Brain microvascular endothelial cell (primary cell): ENCODE measurements around the gene TEAD1.
"Not testable (repeated sequence)": the region's sequence is repeated elsewhere in the genome, so short reads cannot be mapped to it uniquely, and the experiment has no call there.

ENCODE experiments used
- DNase-seq: peaks from one replicate; pipeline ENCODE4 v3.0.0-alpha.2; 2020
- H3K27ac ChIP-seq: fragments of 250-450 bp; sonication (Bioruptor Pico); 2 replicates; pipeline ENCODE4 v1.5.1; 2020; ENCODE audit warnings: mild to moderate bottlenecking, moderate library complexity
- H3K27me3 ChIP-seq: fragments of 250-450 bp; sonication (Bioruptor Pico); replicated peaks from 2 replicates; pipeline ENCODE4 v1.5.1; 2020; ENCODE audit warnings: mild to moderate bottlenecking
- H3K36me3 ChIP-seq: fragments of 250-450 bp; sonication (Bioruptor Pico); replicated peaks from 2 replicates; pipeline ENCODE4 v1.5.1; 2020; ENCODE audit warnings: mild to moderate bottlenecking
- H3K4me3 ChIP-seq: 2 replicates; pipeline ENCODE4 v1.5.1; 2011; ENCODE audit warnings: low read depth, mild to moderate bottlenecking, control low read depth, low read length, moderate library complexity
- CTCF ChIP-seq: IDR thresholded peaks from 2 replicates; pipeline ENCODE4 v1.5.1; 2011; ENCODE audit warnings: low read depth, mild to moderate bottlenecking, moderate library complexity, low read length, control low read depth, inconsistent platforms; ENCODE audit errors: missing control alignments
- in situ Hi-C: cut with HindIII; loops from 2 replicates; pipeline ENCODE4 v1.10.0; 2017; ENCODE audit warnings: low sequenced_read_pairs, low pct_ligation_motif_present

Gene TEAD1

GRCh38 chr11:12876340-12876739 lies 202.1 kb downstream of the TEAD1 start:
- Histone ChIP-seq H3K27ac (no peak overlapping the region), H3K36me3 (peaks cover 20% of the 10 kb centered on the region), H3K4me3 (no peak overlapping the region), H3K27me3 (no peaks in the 10 kb centered on the region)
- no peak for TF ChIP-seq CTCF
- DNase-seq, result no peak
- in situ Hi-C loops, result no loop called here

GRCh38 chr11:12876988-12877387 lies 202.8 kb downstream of the TEAD1 start:
- no peak overlapping the region for H3K4me3 ChIP-seq
- peaks cover 26% of the 10 kb centered on the region for H3K36me3 ChIP-seq
- in situ Hi-C loops, result no loop called here
- DNase-seq, result no peak
- no peak overlapping the region for H3K27ac ChIP-seq
- H3K27me3 ChIP-seq, result no peaks in the 10 kb centered on the region
- TF ChIP-seq CTCF, result no peak

- H3K27ac ChIP-seq, H3K27me3 ChIP-seq, in situ Hi-C loops, H3K4me3 ChIP-seq, DNase-seq: not testable (repeated sequence)
- H3K36me3 ChIP-seq, result peaks cover 31% of the 10 kb centered on the region
Measured at GRCh38 chr11:12877508-12877907, 203.3 kb downstream of the TEAD1 start.

- H3K27me3 ChIP-seq, result no peaks in the 10 kb centered on the region
Measured at GRCh38 chr11:12880327-12880726, 206.1 kb downstream of the TEAD1 start.

GRCh38 chr11:12882670-12883069 lies 208.4 kb downstream of the TEAD1 start:
- no peak overlapping the region for H3K4me3 ChIP-seq
- in situ Hi-C loops, result no loop called here
- peaks cover 63% of the 10 kb centered on the region for H3K36me3 ChIP-seq
- DNase-seq, result no peak
- H3K27ac ChIP-seq, result no peak overlapping the region
- no peak for TF ChIP-seq CTCF
- H3K27me3 ChIP-seq, result no peaks in the 10 kb centered on the region

More at GRCh38 chr11:12880327-12880726, 206.1 kb downstream of the TEAD1 start:
- TF ChIP-seq CTCF, result no peak
- Histone ChIP-seq H3K27ac (no peak overlapping the region), H3K36me3 (peaks cover 51% of the 10 kb centered on the region), H3K4me3 (no peak overlapping the region)
- in situ Hi-C loops, result no loop called here
- DNase-seq, result no peak

- no peak for TF ChIP-seq CTCF
- H3K36me3 ChIP-seq, result peaks cover 67% of the 10 kb centered on the region
- no peak for DNase-seq
- no peak overlapping the region for H3K4me3 ChIP-seq
- H3K27ac ChIP-seq, result no peak overlapping the region
- in situ Hi-C loops, result no loop called here
- no peaks in the 10 kb centered on the region for H3K27me3 ChIP-seq
Measured at GRCh38 chr11:12884751-12885318, 210.6 kb downstream of the TEAD1 start.
